IPS DF 4.7 (cell line): Measurements from ENCODE around the gene TTC29.

Experiments
- DNase-seq: peaks from one replicate; pipeline ENCODE4 v3.0.0-alpha.2; 2013; ENCODE audit warnings: low spot score; ENCODE audit errors: extremely low read depth

Gene TTC29

GRCh38 chr4:146945556-146946374 is at the start of gene TTC29:
TSS of gene TTC29 (minus strand) at chr4:146945864. CDS start at chr4:146939895, 5,969 bp downstream.
- peak; percentile 78 for DNase-seq

GRCh38 chr4:146981651-146982050 is 36.0 kb upstream of the TTC29 start:
- DNase-seq, result no peak

GRCh38 chr4:146978641-146979040 is 33.0 kb upstream of the TTC29 start:
- DNase-seq, result no peak

- DNase-seq, result no peak
These were observed 30.5 kb upstream of the TTC29 start for GRCh38 chr4:146976145-146976544.

GRCh38 chr4:146975527-146975926 is 29.9 kb upstream of the TTC29 start:
- no peak for DNase-seq

- DNase-seq, result no peak
These were observed 29.4 kb upstream of the TTC29 start for GRCh38 chr4:146975036-146975435.

- DNase-seq, result no peak
These were observed 26.4 kb upstream of the TTC29 start for GRCh38 chr4:146972036-146972435.

- DNase-seq, result no peak
These were observed 23.5 kb upstream of the TTC29 start for GRCh38 chr4:146969126-146969525.

- DNase-seq, result no peak
These were observed 15.0 kb upstream of the TTC29 start for GRCh38 chr4:146960634-146961033.

- DNase-seq, result no peak
These were observed 14.0 kb upstream of the TTC29 start for GRCh38 chr4:146959692-146960091.

- no peak for DNase-seq
These were observed 11.6 kb upstream of the TTC29 start for GRCh38 chr4:146957237-146957636.

GRCh38 chr4:146952896-146953295 is 7.2 kb upstream of the TTC29 start:
- no peak for DNase-seq

- DNase-seq, result no peak
These were observed 3.9 kb upstream of the TTC29 start for GRCh38 chr4:146949559-146949958.

GRCh38 chr4:146943691-146944375 is 1.8 kb downstream of the TTC29 start:
- DNase-seq, result no peak

GRCh38 chr4:146932116-146932515 is 13.5 kb downstream of the TTC29 start:
- DNase-seq, result no peak

GRCh38 chr4:146930673-146931072 is 15.0 kb downstream of the TTC29 start:
- DNase-seq, result no peak

- DNase-seq, result no peak
These were observed 18.0 kb downstream of the TTC29 start for GRCh38 chr4:146927695-146928094.

- DNase-seq, result no peak
These were observed 29.1 kb downstream of the TTC29 start for GRCh38 chr4:146916479-146917076.

GRCh38 chr4:146915132-146915531 is 30.5 kb downstream of the TTC29 start:
- no peak for DNase-seq

- no peak for DNase-seq
These were observed 45.4 kb downstream of the TTC29 start for GRCh38 chr4:146900295-146900694.

- DNase-seq, result no peak
These were observed 55.4 kb downstream of the TTC29 start for GRCh38 chr4:146890301-146890700.

GRCh38 chr4:146883070-146883469 is 62.6 kb downstream of the TTC29 start:
- no peak for DNase-seq
